Body of pancreas (tissue), 4 donors: ENCODE data around the gene UAP1L1.

ENCODE experiments used
- POLR2A ChIP-seq, 3 donors: fragments of 450-650 bp; IDR thresholded peaks; one replicate each; pipeline ENCODE4 v1.6.1; 2016; ENCODE audit warnings: antibody characterized with exemption in 3 of 3, mild to moderate bottlenecking in 2 of 3
- TF ChIP-seq, protein P1 (sequence below), 7 experiments: fragments of 450-650 bp in 4 of 7; fragments of 200-600 bp in 3 of 7; sonication (generic) in 3 of 7; IDR thresholded peaks; one replicate each; pipeline ENCODE4 v1.5.1; 2016 to 2019; ENCODE audit warnings: antibody characterized with exemption in 7 of 7

DNA sequence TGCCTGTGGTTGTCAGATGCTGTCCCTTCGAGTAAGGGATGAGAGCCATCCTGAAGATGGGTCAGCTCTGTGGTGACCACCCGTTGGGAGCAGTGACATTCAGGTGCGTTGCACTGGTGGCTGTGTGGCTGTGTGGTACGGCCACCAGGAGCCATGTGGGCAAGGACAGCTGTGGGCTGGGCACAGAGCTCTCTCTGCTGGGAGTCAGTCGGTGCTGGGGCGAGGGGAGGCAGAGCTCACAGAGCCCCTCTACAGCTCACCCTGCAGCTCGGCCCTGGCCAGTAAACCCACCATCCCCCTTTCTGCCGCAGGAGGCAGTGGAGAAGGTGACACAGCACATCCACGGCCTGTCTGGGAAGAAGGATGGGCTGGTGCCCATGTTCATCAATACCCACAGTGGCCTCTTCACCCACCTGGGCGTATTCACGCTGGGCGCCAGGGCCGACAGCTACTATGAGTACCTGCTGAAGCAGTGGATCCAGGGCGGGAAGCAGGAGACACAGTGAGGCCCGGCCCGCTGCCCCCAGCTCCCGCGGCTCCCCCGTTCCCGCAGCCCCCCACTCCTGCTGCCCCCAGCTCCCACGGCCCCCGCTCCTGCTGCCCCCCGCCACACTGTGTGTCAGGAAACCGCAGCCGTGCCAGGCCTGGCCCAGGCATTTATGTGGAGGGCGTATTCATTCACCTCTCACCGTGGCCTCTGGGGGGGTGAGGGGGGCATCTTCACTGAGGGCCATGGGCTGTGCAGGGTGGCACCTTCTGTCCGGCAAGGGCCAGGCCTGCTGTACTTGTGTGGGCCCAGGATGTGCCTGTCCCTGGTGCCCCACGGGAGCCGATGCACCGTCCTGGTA, 28.7 kb downstream of the UAP1L1 start:
- TF ChIP-seq, protein P1, sequence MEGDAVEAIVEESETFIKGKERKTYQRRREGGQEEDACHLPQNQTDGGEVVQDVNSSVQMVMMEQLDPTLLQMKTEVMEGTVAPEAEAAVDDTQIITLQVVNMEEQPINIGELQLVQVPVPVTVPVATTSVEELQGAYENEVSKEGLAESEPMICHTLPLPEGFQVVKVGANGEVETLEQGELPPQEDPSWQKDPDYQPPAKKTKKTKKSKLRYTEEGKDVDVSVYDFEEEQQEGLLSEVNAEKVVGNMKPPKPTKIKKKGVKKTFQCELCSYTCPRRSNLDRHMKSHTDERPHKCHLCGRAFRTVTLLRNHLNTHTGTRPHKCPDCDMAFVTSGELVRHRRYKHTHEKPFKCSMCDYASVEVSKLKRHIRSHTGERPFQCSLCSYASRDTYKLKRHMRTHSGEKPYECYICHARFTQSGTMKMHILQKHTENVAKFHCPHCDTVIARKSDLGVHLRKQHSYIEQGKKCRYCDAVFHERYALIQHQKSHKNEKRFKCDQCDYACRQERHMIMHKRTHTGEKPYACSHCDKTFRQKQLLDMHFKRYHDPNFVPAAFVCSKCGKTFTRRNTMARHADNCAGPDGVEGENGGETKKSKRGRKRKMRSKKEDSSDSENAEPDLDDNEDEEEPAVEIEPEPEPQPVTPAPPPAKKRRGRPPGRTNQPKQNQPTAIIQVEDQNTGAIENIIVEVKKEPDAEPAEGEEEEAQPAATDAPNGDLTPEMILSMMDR (IDR thresholded peaks at IDR 0.05) = no peak
- TF ChIP-seq POLR2A (IDR thresholded peaks at IDR 0.05) = no peak
